Dendritic cell treated with granulocyte-macrophage colony-stimulating factor and Interleukin-4, amounts not matched to agents 40 ng/mL and 50 ng/mL, for 4 days (primary cell): ENCODE results near the gene DNM1.
"Not testable (repeated sequence)": the region's sequence is repeated elsewhere in the genome, so short reads cannot be mapped to it uniquely, and the experiment has no call there.

Experiments
- H3K27ac Mint-ChIP-seq: one replicate; pipeline ENCODE4 v1.8.0; 2022; ENCODE audit warnings: mild to moderate bottlenecking, mixed read lengths
- H3K27me3 Mint-ChIP-seq: one replicate; pipeline ENCODE4 v1.8.0; 2022; ENCODE audit warnings: mild to moderate bottlenecking, mixed read lengths
- H3K36me3 Mint-ChIP-seq: one replicate; pipeline ENCODE4 v1.8.0; 2022; ENCODE audit warnings: low read depth, mixed read lengths
- H3K4me1 Mint-ChIP-seq: one replicate; pipeline ENCODE4 v1.8.0; 2022; ENCODE audit warnings: low read depth, mixed read lengths
- H3K4me3 Mint-ChIP-seq: one replicate; pipeline ENCODE4 v1.8.0; 2022; ENCODE audit warnings: mild to moderate bottlenecking, moderate library complexity, mixed read lengths
- H3K9me3 Mint-ChIP-seq: one replicate; pipeline ENCODE4 v1.8.0; 2022; ENCODE audit warnings: mixed read lengths
- intact Hi-C: fragments of 100-400 bp; cut with micrococcal nuclease; formaldehyde crosslinking; loops from one replicate; pipeline ENCODE4 v1.15.0; 2022

The DNM1 gene

DNA sequence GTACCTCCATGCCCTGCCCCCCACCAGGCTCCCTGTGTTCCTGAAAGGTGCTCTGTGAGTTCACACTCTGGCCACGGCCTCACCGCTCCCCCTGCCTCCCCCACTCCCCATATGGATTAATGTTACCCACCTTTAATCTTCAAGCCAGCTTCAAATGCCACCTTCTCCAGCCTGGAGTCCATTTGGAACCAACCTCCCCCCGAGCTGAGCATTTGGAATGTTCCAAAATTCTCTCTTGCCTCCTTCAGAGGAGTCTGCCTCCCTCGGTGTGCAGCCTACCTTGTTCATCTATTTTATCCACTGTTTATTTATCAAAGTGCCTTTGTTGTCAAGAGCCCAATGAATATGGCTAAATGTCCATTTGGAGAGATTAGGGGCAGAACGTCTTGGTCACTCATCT lies 68.3 kb downstream of the DNM1 start:
- no peaks in the 10 kb centered on the region for H3K9me3 Mint-ChIP-seq
- H3K36me3 Mint-ChIP-seq = peaks cover 83% of the 10 kb centered on the region

DNA sequence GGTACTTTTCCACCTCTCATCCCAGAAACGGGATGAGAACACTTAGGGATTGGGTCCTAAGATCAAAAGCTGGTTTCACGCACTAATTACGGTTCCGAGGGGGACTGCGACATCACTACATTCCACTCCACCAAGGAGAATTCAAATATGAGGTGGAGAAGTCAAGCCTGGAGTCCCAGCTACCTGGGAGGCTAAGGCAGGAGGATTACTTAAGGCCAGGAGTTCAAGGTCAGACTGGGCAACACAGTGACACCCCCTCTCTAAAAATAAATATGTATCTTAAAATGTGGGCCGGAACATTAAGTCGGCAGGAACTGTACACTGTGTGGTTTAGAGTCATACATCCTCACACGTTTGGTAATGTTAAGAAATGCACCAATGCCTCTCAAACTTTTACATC lies 71.1 kb downstream of the DNM1 start:
- no peak overlapping the region for H3K27ac Mint-ChIP-seq

More for the DNA sequence above, 68.3 kb downstream of the DNM1 start:
- peaks cover 24% of the 10 kb centered on the region for H3K4me1 Mint-ChIP-seq
- no peak overlapping the region for H3K27ac Mint-ChIP-seq
- no peaks in the 10 kb centered on the region for H3K27me3 Mint-ChIP-seq
- intact Hi-C loops = loop anchor here (10.0 kb wide), 1 partner anchor 57 kb away; no protein-coding TSS in a partner anchor
- H3K4me3 Mint-ChIP-seq = no peak overlapping the region

DNA sequence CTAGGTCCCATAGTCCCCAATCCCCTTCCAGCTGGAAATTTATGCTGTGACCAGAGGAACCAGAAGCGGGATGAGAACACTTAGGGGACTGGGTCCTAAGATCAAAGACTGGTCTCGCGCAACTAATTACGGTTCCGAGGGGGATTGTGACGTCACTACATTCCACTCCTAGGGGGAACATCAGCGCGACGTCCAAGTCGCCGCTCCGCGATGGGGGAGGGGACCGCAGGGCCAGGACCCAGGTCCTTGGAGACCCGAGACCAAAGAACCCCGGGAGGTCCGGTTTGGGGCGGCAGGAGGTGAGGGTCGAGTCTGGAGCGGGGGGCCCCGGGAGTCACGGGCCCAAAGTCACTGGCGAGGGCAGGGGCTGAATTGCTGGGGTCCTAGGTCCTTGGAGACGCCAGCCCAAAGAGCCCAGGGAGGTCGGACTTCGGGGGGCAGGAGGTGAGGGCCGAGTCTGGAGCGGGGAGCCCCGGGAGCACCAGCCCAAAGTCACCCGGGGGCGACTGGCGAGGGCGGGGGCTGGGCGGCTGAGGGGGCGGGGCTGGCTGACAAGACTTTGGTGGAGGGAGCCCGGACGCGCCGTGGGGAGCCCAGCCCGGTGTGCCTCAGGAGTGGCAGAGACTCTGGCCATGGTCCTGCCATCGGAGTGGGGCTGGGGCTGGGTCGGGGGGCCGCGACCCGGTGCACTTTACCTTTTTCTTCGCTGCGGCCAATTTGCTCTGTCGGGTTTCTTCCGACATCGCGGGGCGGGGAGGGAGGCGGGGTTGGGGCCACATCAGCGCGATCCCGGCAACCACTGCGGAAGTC lies 72.2 kb downstream of the DNM1 start, which contains the start of gene GOLGA2:
TSS of gene GOLGA2 (minus strand) at position 810 of the 810 bp plus-strand sequence. CDS start at position 779, 31 bp downstream.
- H3K27me3 Mint-ChIP-seq = no peaks in the 10 kb centered on the region
- no peaks in the 10 kb centered on the region for H3K9me3 Mint-ChIP-seq
- peak within 1 kb of the TSS; percentile 96 for H3K27ac Mint-ChIP-seq
- intact Hi-C loops = loop anchor here (1.0 to 10.0 kb wide), 2 partner anchors 47 to 61 kb away; partner anchors contain the start of genes COQ4 and TRUB2
- peak within 1 kb of the TSS; percentile 96 for H3K4me3 Mint-ChIP-seq
- peaks cover 51% of the 10 kb centered on the region for H3K4me1 Mint-ChIP-seq
- peaks cover 52% of the 10 kb centered on the region for H3K36me3 Mint-ChIP-seq

More for the DNA sequence above, 71.1 kb downstream of the DNM1 start:
- Mint-ChIP-seq H3K36me3 (peaks cover 63% of the 10 kb centered on the region), H3K4me1 (peaks cover 41% of the 10 kb centered on the region), H3K4me3 (no peak overlapping the region), H3K9me3 (no peaks in the 10 kb centered on the region), H3K27me3 (no peaks in the 10 kb centered on the region)
- intact Hi-C loops = loop anchor here (10.0 kb wide), 1 partner anchor 59 kb away; no protein-coding TSS in a partner anchor

DNA sequence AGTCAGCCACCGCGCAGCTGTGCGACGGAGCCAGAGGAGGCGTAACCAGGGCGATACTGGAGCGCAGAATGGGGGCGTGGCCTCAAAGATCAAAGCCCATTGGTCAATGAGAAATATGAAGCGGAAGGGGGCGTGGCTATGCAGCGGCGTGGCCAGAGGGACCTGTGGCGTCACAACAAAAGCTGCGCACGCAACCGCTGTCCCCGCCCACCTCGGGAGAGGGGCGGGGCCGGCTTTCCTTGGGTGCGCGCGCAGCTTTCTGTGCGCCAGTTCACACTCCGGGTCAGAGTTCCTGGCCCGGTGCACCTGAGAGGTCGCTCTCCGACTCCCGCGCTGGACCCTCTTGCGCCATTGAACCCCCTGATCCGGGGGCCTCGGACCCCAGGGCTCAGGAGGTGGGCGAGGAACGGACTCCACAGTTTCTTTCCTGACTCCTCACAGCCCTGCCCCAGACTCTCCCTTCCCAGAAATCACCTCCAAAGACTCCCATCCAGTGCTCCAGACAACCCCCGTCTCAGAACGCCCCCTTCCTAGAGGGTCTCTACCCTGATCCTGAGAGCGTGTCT lies 72.9 kb downstream of the DNM1 start, which contains the start of gene SWI5:
TSS of gene SWI5 (plus strand) at position 269 of the 566 bp plus-strand sequence.
- intact Hi-C loops = loop anchor here (1.0 to 10.0 kb wide), 2 partner anchors 46 to 61 kb away; partner anchors contain the start of genes COQ4 and TRUB2
- peaks cover 51% of the 10 kb centered on the region for H3K4me1 Mint-ChIP-seq
- no peaks in the 10 kb centered on the region for H3K27me3 Mint-ChIP-seq

DNA sequence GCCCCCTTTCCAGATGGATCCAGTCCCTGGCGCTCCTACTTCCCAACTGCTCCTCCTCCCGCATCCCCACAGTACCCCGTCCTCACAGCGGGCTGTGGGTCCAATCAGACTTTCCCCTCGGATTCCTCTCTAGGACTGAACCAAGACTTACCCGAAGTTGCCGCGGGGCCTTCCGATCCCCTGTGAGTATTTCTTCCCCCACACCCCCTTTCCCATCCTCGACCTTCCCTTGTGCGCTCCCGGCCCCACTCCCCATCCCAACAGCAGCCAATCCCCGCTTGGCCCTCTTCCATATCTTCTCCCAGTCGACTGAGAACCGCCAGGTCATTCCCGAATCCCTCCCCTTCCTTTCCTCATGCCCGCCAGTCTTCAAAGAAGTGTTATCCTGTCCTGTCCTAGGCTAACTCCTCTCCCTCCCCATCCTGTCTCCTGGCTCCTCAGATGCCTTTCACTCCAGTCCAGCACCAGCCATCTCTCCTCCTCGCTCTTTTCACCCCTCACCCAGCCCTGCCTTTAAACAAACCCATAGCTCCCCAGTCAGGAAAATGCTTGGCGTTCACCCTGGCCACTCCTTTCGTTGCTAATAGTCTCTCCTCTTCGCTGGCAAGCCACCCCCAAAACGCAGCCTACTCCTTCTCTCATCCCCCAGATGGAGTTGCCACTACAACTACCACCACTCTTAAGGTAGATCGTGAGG lies 73.5 kb downstream of the DNM1 start:
- intact Hi-C loops = loop anchor here (1.0 to 10.0 kb wide), 2 partner anchors 46 to 62 kb away; partner anchors contain the start of genes COQ4 and TRUB2
- no peaks in the 10 kb centered on the region for H3K27me3 Mint-ChIP-seq
- H3K27ac Mint-ChIP-seq = peak overlapping the region; percentile 96
- peaks cover 51% of the 10 kb centered on the region for H3K4me1 Mint-ChIP-seq
- peak overlapping the region; percentile 96 for H3K4me3 Mint-ChIP-seq
- H3K9me3 Mint-ChIP-seq = no peaks in the 10 kb centered on the region
- H3K36me3 Mint-ChIP-seq = peaks cover 39% of the 10 kb centered on the region

More for the DNA sequence above, 72.9 kb downstream of the DNM1 start, which contains the start of gene SWI5:
- Mint-ChIP-seq H3K27ac (peak within 1 kb of the TSS; percentile 96), H3K36me3 (peaks cover 45% of the 10 kb centered on the region), H3K9me3 (no peaks in the 10 kb centered on the region), H3K4me3 (peak within 1 kb of the TSS; percentile 96)

DNA sequence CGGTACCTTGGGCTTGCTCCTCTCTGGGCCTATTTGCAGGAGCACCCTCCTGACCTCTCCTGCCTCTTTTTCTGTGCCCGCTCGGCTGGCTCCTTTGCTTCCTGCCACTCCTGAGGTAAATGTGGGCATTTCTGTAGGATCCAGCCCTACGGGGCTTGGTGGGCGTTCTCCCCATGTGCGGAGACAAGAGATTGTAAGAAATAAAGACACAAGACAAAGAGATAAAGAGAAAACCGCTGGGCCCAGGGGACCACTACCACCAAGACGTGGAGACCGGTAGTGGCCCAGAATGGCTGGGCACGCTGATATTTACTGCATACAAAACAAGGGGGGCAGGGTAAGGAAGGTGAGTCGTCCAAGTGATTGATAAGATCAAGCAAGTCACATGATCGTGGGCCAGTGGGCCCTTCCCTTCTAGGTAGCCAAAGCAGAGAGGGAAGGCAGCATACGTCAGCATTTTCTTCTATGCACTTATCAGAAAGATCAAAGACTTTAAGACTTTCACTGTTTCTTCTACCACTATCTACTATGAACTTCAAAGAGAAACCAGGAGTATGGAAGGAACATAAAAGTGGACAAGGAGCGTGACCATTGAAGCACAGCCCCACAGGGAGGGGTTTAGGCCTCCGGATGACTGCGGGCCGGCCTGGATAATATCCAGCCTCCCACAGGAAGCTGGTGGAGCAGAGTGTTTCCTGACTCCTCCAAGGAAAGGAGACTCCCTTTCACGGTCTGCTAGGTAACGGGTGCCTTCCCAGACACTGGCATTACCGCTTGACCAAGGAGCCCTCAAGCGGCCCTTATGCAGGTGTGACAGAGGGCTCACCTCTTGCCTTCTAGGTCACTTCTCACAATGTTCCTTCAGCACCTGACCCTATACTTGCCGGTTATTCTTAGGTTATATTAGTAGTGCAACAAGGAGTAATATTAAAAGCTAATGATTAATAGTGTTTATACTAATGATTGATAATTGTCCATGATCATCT lies 76.2 kb downstream of the DNM1 start:
- not testable (repeated sequence) for H3K9me3 Mint-ChIP-seq, H3K4me3 Mint-ChIP-seq, H3K27me3 Mint-ChIP-seq
- peak overlapping the region; percentile 10 for H3K27ac Mint-ChIP-seq
- intact Hi-C loops = loop anchor here (10.0 kb wide), 1 partner anchor 65 kb away; no protein-coding TSS in a partner anchor
- H3K36me3 Mint-ChIP-seq = peaks cover 15% of the 10 kb centered on the region
- peaks cover 40% of the 10 kb centered on the region for H3K4me1 Mint-ChIP-seq

DNA sequence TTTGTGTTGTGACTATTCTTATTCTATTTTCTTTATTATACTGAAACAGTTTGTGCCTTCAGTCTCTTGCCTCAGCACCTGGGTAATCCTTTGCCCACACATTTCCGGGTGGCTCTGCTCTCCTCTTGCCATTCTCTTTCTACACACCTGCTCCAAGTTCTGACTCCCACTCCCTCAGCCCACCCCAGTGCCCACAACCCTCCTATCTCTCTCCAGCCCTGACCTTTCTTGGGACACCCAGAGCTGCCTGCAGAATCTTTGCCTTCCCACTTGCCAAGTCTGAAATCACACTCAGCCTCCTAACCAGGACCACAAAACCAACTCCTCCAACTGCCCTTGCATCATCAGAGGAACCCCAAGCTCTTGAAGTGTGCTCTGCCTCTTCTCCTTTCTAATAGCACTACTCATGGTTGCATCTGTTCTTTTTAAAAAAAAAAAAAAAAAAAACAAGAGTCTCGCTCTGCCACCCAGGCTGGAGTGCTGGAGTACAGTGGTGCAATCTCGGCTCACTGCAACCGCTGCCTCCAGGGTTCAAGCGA lies 77.0 kb downstream of the DNM1 start:
- H3K4me3 Mint-ChIP-seq = no peak overlapping the region
- H3K4me1 Mint-ChIP-seq = peaks cover 33% of the 10 kb centered on the region
- H3K27ac Mint-ChIP-seq = peak overlapping the region; percentile 10
- intact Hi-C loops = no loop called here
- no peaks in the 10 kb centered on the region for H3K27me3 Mint-ChIP-seq
- H3K9me3 Mint-ChIP-seq = no peaks in the 10 kb centered on the region
- H3K36me3 Mint-ChIP-seq = peaks cover 20% of the 10 kb centered on the region

DNA sequence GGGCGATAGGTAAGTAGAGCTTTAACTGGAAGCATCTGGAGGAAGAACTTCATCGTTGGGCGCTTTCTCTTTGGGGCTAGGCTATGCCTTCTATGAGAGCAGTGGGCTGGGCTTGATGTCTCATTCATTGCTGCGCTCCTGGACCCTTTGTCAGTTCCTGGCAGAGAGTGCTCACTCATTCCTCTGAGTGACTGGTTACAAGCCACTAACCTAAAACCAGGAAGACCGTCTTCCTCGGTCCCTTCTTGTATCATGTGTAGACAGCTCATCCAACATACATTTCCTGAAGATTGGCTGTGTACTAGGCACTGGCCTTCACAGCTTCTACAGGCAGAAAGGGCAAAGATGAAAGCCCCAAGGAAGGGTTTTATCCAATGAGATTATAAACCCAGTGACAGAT lies 79.3 kb downstream of the DNM1 start:
- no peak overlapping the region for H3K4me3 Mint-ChIP-seq
- no peaks in the 10 kb centered on the region for H3K9me3 Mint-ChIP-seq
- H3K27me3 Mint-ChIP-seq = no peaks in the 10 kb centered on the region
- peaks cover 17% of the 10 kb centered on the region for H3K4me1 Mint-ChIP-seq
- peaks cover 20% of the 10 kb centered on the region for H3K36me3 Mint-ChIP-seq
- H3K27ac Mint-ChIP-seq = no peak overlapping the region
- intact Hi-C loops = no loop called here

DNA sequence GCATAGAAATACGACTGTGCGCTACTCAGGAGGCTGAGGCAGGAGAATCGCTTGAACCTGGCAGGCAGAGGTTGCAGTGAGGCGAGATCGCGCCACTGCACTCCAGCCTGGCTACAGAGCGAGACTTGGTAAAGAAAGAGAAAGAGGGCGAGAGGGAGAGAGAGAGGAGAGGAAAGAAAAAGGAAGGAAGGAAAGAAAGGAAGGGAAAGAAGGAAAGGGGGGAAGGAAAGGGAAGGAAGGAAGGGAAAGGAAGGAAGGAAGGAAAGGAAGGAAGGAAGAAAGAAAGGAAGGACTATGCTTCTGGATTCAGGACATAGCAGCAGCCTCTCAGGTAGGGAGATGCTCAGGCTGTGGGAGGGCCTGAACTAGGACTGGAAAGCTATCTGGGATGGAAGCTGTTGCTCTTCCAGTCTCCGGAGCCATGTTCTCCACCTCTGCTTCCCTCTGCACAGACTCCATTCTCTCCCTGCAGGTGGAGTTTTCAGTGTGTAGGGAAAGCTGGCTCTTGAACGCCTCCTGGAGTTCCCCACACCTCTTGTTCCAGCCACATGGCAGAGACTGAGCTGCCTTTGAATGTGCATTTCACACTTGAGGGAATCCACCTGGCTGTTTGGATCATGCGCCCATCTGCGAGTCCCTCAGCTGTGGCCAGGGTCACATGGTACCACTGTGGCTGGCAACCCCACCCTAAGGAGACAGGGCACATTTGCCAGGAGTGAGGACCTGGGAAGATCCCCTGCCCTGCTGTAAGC lies 82.0 kb downstream of the DNM1 start:
- H3K4me1 Mint-ChIP-seq = peaks cover 2% of the 10 kb centered on the region
- H3K27me3 Mint-ChIP-seq = no peaks in the 10 kb centered on the region
- intact Hi-C loops = no loop called here
- H3K4me3 Mint-ChIP-seq = no peak overlapping the region
- H3K9me3 Mint-ChIP-seq = no peaks in the 10 kb centered on the region
- peak overlapping the region; percentile 10 for H3K27ac Mint-ChIP-seq
- peaks cover 35% of the 10 kb centered on the region for H3K36me3 Mint-ChIP-seq

DNA sequence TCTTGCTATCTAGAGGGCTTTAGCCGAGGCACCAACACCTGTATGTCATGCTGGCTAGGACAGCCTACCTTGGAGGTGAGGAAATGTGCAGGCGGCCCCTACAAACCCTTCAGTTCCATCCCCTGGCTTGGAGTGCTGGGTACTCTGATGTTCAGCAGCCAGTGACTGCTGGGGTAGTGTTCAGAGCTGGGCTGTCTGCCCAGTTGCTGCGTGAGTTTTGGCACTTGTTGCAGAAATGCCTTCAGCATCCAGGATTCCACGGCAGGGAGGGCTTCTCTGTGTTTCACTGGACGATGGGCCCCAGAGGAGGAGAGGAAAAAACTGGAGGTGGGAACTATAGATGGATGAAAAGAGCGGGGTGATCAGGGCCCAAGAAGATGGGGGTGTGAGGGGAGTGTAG lies 83.3 kb downstream of the DNM1 start:
- Mint-ChIP-seq H3K9me3 (no peaks in the 10 kb centered on the region), H3K4me1 (no peaks in the 10 kb centered on the region), H3K4me3 (no peak overlapping the region), H3K27me3 (no peaks in the 10 kb centered on the region), H3K36me3 (peaks cover 35% of the 10 kb centered on the region), H3K27ac (no peak overlapping the region)
- intact Hi-C loops = no loop called here

DNA sequence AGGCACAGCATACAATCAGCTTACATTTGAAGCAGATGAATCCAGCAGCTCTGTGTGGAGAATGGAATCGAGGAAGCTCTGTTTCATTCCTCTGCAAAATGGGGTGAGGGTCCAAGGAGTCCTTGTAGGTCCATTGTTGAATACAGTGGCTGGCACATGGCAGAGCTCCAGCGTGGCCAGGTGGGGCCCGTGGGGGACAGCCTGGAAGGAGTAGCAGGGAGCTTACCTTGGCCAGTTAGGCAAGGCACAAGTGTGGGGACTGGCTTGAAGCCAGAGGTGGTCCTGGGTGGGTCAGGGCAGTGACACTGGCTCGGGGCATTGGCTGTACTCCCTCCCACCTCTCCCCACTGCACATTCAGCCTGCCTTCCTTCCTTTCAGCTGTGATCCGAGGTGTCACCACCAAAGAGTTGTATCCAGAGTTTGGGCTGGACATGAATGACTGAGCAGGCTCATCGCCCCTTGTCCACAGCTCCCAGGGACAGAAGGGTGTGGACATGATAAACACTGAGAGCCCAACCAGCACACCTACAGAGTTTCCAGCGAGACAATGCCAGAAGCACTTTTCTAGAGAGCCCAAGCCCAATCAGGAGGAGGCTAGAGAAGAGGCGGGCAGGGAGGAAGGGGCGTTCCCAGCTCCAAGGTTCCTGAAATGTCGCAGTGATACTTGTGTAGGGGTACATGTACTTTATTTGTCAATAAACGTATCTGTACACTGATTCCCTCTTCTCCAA lies 85.3 kb downstream of the DNM1 start:
- Mint-ChIP-seq H3K36me3 (peaks cover 35% of the 10 kb centered on the region), H3K4me3 (no peak overlapping the region), H3K27me3 (no peaks in the 10 kb centered on the region), H3K4me1 (no peaks in the 10 kb centered on the region), H3K27ac (no peak overlapping the region), H3K9me3 (no peaks in the 10 kb centered on the region)
- intact Hi-C loops = no loop called here

DNA sequence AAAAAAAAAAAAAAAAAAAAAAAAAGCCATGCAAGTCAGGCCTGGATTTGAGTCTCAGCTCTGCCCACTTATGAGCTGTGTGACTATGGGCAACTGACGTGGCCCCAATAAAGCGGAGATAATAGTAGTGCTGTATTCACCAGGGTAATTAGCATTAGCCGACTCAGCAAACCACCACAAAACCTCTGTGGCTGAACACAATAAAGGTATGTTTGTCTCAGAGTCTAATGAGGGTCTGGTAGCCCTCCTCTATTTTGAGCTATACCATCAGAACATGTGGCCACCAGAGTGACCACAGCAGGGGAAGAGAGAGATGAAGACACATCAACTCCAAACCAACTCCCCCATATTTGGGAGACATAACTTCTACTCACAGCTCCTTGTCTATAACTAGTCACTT lies 88.8 kb downstream of the DNM1 start:
- H3K27me3 Mint-ChIP-seq = no peaks in the 10 kb centered on the region
- no peaks in the 10 kb centered on the region for H3K4me1 Mint-ChIP-seq
- no peak overlapping the region for H3K27ac Mint-ChIP-seq
- H3K9me3 Mint-ChIP-seq = no peaks in the 10 kb centered on the region
- peaks cover 20% of the 10 kb centered on the region for H3K36me3 Mint-ChIP-seq
- no peak overlapping the region for H3K4me3 Mint-ChIP-seq
- intact Hi-C loops = no loop called here
